HEK293 (cell line): ENCODE measurements around the gene EGFR.

Experiments used
- BCL11B ChIP-seq: fragments of 450-650 bp; formaldehyde crosslinking; IDR thresholded peaks from 2 replicates; pipeline ENCODE4 v1.5.1; 2016; ENCODE audit warnings: low read depth, missing biosample characterization, missing genetic modification characterization
- EGR2 ChIP-seq: fragments of 450-650 bp; formaldehyde crosslinking; IDR thresholded peaks from 2 replicates; pipeline ENCODE4 v1.5.1; 2016; ENCODE audit warnings: low read depth, missing biosample characterization, missing genetic modification characterization
- GFI1B ChIP-seq: fragments of 450-650 bp; formaldehyde crosslinking; IDR thresholded peaks from 2 replicates; pipeline ENCODE4 v1.5.1; 2016; ENCODE audit warnings: missing biosample characterization, missing genetic modification characterization
- KLF8 ChIP-seq: fragments of 450-650 bp; formaldehyde crosslinking; IDR thresholded peaks from 2 replicates; pipeline ENCODE4 v1.5.1; 2016; ENCODE audit warnings: missing biosample characterization, missing genetic modification characterization
- MEIS1 ChIP-seq: sonication (generic); formaldehyde crosslinking; IDR thresholded peaks from 2 replicates; pipeline ENCODE4 v1.8.1; 2022; ENCODE audit warnings: missing genetic modification reagents, mild to moderate bottlenecking, borderline replicate concordance
- RBAK ChIP-seq: fragments of 450-650 bp; formaldehyde crosslinking; IDR thresholded peaks from 2 replicates; pipeline ENCODE4 v1.5.1; 2016; ENCODE audit warnings: missing biosample characterization, missing genetic modification characterization
- SP2 ChIP-seq: fragments of 450-650 bp; formaldehyde crosslinking; IDR thresholded peaks from 2 replicates; pipeline ENCODE4 v1.5.1; 2016; ENCODE audit warnings: missing biosample characterization, missing genetic modification characterization
- SP3 ChIP-seq: fragments of 450-650 bp; formaldehyde crosslinking; IDR thresholded peaks from 2 replicates; pipeline ENCODE4 v1.5.1; 2016; ENCODE audit warnings: missing biosample characterization, missing genetic modification characterization
- ZBTB17 ChIP-seq: fragments of 450-650 bp; formaldehyde crosslinking; IDR thresholded peaks from 2 replicates; pipeline ENCODE4 v1.5.1; 2016; ENCODE audit warnings: missing biosample characterization, missing genetic modification characterization
- ZBTB8A ChIP-seq: fragments of 450-650 bp; formaldehyde crosslinking; IDR thresholded peaks from 2 replicates; pipeline ENCODE4 v1.5.1; 2016; ENCODE audit warnings: missing biosample characterization, missing genetic modification characterization
- ZNF138 ChIP-seq: fragments of 450-650 bp; formaldehyde crosslinking; IDR thresholded peaks from 2 replicates; pipeline ENCODE4 v1.5.1; 2016; ENCODE audit warnings: missing biosample characterization, missing genetic modification characterization, borderline replicate concordance
- ZNF174 ChIP-seq: fragments of 450-650 bp; formaldehyde crosslinking; IDR thresholded peaks from 2 replicates; pipeline ENCODE4 v1.5.0; 2017; ENCODE audit warnings: missing biosample characterization, mild to moderate bottlenecking, missing genetic modification characterization
- ZNF292 ChIP-seq: fragments of 450-650 bp; formaldehyde crosslinking; IDR thresholded peaks from 2 replicates; pipeline ENCODE4 v1.5.1; 2016; ENCODE audit warnings: low read depth, missing biosample characterization, missing genetic modification characterization, borderline replicate concordance
- ZNF335 ChIP-seq: fragments of 450-650 bp; formaldehyde crosslinking; conservative IDR thresholded peaks from 2 replicates; pipeline ENCODE4 v1.5.1; 2016; ENCODE audit warnings: missing biosample characterization, missing genetic modification characterization
- ZNF350 ChIP-seq: fragments of 450-650 bp; formaldehyde crosslinking; IDR thresholded peaks from 2 replicates; pipeline ENCODE4 v1.5.0; 2017; ENCODE audit warnings: missing biosample characterization, mild to moderate bottlenecking, missing genetic modification characterization
- ZNF366 ChIP-seq: fragments of 450-650 bp; formaldehyde crosslinking; conservative IDR thresholded peaks from 2 replicates; pipeline ENCODE4 v1.5.1; 2016; ENCODE audit warnings: missing biosample characterization, missing genetic modification characterization
- ZNF529 ChIP-seq: fragments of 450-650 bp; formaldehyde crosslinking; IDR thresholded peaks from 2 replicates; pipeline ENCODE4 v1.5.1; 2017; ENCODE audit warnings: missing genetic modification characterization, missing biosample characterization; ENCODE audit not compliant: insufficient replicate concordance
- ZNF596 ChIP-seq: fragments of 450-650 bp; IDR thresholded peaks from 2 replicates; pipeline ENCODE4 v1.5.0; 2018; ENCODE audit warnings: missing biosample characterization, mild to moderate bottlenecking, missing genetic modification characterization, moderate library complexity
- ZNF623 ChIP-seq: fragments of 450-650 bp; formaldehyde crosslinking; IDR thresholded peaks from 2 replicates; pipeline ENCODE4 v1.5.1; 2016; ENCODE audit warnings: missing biosample characterization, missing genetic modification characterization
- ZNF626 ChIP-seq: fragments of 450-650 bp; sonication (Bioruptor Pico); formaldehyde crosslinking; IDR thresholded peaks from 2 replicates; pipeline ENCODE4 v1.5.1; 2018; ENCODE audit warnings: missing biosample characterization, missing genetic modification characterization, inconsistent platforms
- ZNF777 ChIP-seq: fragments of 450-650 bp; formaldehyde crosslinking; IDR thresholded peaks from 2 replicates; pipeline ENCODE4 v1.5.1; 2017; ENCODE audit warnings: missing biosample characterization, missing genetic modification characterization, borderline replicate concordance
- ZNF785 ChIP-seq: fragments of 450-650 bp; formaldehyde crosslinking; IDR thresholded peaks from 2 replicates; pipeline ENCODE4 v1.5.1; 2016; ENCODE audit warnings: missing biosample characterization, missing genetic modification characterization
- ZNF837 ChIP-seq: fragments of 450-650 bp; formaldehyde crosslinking; IDR thresholded peaks from 2 replicates; pipeline ENCODE4 v1.5.1; 2016; ENCODE audit warnings: missing biosample characterization, missing genetic modification characterization
- ZSCAN23 ChIP-seq: fragments of 450-650 bp; formaldehyde crosslinking; IDR thresholded peaks from 2 replicates; pipeline ENCODE4 v1.5.1; 2016; ENCODE audit warnings: missing biosample characterization, missing genetic modification characterization
- TF ChIP-seq, protein P1 (sequence below): fragments of 450-650 bp; formaldehyde crosslinking; IDR thresholded peaks from 2 replicates; pipeline ENCODE4 v1.5.1; 2017; ENCODE audit warnings: missing biosample characterization, missing genetic modification characterization
- TF ChIP-seq, protein P2 (sequence below): fragments of 450-650 bp; formaldehyde crosslinking; IDR thresholded peaks from 2 replicates; pipeline ENCODE4 v1.5.1; 2016; ENCODE audit warnings: missing biosample characterization, missing genetic modification characterization
- TF ChIP-seq, protein P3 (sequence below): fragments of 450-650 bp; formaldehyde crosslinking; IDR thresholded peaks from 2 replicates; pipeline ENCODE4 v1.5.1; 2016; ENCODE audit warnings: missing biosample characterization, missing genetic modification characterization
- TF ChIP-seq, protein P4 (sequence below): fragments of 450-650 bp; formaldehyde crosslinking; IDR thresholded peaks from 2 replicates; pipeline ENCODE4 v1.5.1; 2016; ENCODE audit warnings: missing biosample characterization, missing genetic modification characterization
- TF ChIP-seq, protein P5 (sequence below): fragments of 450-650 bp; formaldehyde crosslinking; IDR thresholded peaks from 2 replicates; pipeline ENCODE4; 2016; ENCODE audit warnings: missing biosample characterization, missing genetic modification characterization
- TF ChIP-seq, protein P6 (sequence below): fragments of 450-650 bp; IDR thresholded peaks from 2 replicates; pipeline ENCODE4 v1.5.1; 2018; ENCODE audit warnings: missing biosample characterization, missing genetic modification characterization

EGFR gene

DNA sequence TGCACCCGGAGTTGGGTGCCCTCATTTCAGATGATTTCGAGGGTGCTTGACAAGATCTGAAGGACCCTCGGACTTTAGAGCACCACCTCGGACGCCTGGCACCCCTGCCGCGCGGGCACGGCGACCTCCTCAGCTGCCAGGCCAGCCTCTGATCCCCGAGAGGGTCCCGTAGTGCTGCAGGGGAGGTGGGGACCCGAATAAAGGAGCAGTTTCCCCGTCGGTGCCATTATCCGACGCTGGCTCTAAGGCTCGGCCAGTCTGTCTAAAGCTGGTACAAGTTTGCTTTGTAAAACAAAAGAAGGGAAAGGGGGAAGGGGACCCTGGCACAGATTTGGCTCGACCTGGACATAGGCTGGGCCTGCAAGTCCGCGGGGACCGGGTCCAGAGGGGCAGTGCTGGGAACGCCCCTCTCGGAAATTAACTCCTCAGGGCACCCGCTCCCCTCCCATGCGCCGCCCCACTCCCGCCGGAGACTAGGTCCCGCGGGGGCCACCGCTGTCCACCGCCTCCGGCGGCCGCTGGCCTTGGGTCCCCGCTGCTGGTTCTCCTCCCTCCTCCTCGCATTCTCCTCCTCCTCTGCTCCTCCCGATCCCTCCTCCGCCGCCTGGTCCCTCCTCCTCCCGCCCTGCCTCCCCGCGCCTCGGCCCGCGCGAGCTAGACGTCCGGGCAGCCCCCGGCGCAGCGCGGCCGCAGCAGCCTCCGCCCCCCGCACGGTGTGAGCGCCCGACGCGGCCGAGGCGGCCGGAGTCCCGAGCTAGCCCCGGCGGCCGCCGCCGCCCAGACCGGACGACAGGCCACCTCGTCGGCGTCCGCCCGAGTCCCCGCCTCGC, at the start of gene EGFR (continued):
- no peak for TF ChIP-seq ZNF292 (tag by site-specific recombination)
- TF ChIP-seq, protein P1, sequence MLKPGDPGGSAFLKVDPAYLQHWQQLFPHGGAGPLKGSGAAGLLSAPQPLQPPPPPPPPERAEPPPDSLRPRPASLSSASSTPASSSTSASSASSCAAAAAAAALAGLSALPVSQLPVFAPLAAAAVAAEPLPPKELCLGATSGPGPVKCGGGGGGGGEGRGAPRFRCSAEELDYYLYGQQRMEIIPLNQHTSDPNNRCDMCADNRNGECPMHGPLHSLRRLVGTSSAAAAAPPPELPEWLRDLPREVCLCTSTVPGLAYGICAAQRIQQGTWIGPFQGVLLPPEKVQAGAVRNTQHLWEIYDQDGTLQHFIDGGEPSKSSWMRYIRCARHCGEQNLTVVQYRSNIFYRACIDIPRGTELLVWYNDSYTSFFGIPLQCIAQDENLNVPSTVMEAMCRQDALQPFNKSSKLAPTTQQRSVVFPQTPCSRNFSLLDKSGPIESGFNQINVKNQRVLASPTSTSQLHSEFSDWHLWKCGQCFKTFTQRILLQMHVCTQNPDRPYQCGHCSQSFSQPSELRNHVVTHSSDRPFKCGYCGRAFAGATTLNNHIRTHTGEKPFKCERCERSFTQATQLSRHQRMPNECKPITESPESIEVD (tag by site-specific recombination) = no peak
- TF ChIP-seq ZNF335 = peak; percentile 17; the same call in 1 of the 2 replicates
- TF ChIP-seq ZNF626 (tag by site-specific recombination) = no peak
- 0 out of 2 replicates have a peak, but pooled peaks have one; percentile 53 for TF ChIP-seq KLF8 (tag by site-specific recombination)
- no peak for TF ChIP-seq MEIS1 (CRISPR knock-in tag)
- TF ChIP-seq ZNF596 (tag by site-specific recombination) = no peak
- TF ChIP-seq, protein P2, sequence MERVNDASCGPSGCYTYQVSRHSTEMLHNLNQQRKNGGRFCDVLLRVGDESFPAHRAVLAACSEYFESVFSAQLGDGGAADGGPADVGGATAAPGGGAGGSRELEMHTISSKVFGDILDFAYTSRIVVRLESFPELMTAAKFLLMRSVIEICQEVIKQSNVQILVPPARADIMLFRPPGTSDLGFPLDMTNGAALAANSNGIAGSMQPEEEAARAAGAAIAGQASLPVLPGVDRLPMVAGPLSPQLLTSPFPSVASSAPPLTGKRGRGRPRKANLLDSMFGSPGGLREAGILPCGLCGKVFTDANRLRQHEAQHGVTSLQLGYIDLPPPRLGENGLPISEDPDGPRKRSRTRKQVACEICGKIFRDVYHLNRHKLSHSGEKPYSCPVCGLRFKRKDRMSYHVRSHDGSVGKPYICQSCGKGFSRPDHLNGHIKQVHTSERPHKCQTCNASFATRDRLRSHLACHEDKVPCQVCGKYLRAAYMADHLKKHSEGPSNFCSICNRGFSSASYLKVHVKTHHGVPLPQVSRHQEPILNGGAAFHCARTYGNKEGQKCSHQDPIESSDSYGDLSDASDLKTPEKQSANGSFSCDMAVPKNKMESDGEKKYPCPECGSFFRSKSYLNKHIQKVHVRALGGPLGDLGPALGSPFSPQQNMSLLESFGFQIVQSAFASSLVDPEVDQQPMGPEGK (tag by site-specific recombination) = peak; percentile 75
- TF ChIP-seq, protein P3, sequence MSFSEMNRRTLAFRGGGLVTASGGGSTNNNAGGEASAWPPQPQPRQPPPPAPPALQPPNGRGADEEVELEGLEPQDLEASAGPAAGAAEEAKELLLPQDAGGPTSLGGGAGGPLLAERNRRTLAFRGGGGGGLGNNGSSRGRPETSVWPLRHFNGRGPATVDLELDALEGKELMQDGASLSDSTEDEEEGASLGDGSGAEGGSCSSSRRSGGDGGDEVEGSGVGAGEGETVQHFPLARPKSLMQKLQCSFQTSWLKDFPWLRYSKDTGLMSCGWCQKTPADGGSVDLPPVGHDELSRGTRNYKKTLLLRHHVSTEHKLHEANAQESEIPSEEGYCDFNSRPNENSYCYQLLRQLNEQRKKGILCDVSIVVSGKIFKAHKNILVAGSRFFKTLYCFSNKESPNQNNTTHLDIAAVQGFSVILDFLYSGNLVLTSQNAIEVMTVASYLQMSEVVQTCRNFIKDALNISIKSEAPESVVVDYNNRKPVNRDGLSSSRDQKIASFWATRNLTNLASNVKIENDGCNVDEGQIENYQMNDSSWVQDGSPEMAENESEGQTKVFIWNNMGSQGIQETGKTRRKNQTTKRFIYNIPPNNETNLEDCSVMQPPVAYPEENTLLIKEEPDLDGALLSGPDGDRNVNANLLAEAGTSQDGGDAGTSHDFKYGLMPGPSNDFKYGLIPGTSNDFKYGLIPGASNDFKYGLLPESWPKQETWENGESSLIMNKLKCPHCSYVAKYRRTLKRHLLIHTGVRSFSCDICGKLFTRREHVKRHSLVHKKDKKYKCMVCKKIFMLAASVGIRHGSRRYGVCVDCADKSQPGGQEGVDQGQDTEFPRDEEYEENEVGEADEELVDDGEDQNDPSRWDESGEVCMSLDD (tag by site-specific recombination) = no peak
- no peak for TF ChIP-seq ZNF777
- TF ChIP-seq ZNF785 (tag by site-specific recombination) = no peak
- TF ChIP-seq BCL11B = no peak
- TF ChIP-seq, protein P4, sequence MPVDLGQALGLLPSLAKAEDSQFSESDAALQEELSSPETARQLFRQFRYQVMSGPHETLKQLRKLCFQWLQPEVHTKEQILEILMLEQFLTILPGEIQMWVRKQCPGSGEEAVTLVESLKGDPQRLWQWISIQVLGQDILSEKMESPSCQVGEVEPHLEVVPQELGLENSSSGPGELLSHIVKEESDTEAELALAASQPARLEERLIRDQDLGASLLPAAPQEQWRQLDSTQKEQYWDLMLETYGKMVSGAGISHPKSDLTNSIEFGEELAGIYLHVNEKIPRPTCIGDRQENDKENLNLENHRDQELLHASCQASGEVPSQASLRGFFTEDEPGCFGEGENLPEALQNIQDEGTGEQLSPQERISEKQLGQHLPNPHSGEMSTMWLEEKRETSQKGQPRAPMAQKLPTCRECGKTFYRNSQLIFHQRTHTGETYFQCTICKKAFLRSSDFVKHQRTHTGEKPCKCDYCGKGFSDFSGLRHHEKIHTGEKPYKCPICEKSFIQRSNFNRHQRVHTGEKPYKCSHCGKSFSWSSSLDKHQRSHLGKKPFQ = no peak
- TF ChIP-seq SP3 (tag by site-specific recombination) = peak; percentile 77
- no peak for TF ChIP-seq ZBTB17 (tag by site-specific recombination)
- TF ChIP-seq SP2 (tag by site-specific recombination) = peak; percentile 76
- TF ChIP-seq RBAK = no peak
- TF ChIP-seq ZNF350 (tag by site-specific recombination) = no peak
- TF ChIP-seq ZNF623 (tag by site-specific recombination) = no peak
- TF ChIP-seq ZNF138 (tag by site-specific recombination) = no peak
- TF ChIP-seq, protein P5, sequence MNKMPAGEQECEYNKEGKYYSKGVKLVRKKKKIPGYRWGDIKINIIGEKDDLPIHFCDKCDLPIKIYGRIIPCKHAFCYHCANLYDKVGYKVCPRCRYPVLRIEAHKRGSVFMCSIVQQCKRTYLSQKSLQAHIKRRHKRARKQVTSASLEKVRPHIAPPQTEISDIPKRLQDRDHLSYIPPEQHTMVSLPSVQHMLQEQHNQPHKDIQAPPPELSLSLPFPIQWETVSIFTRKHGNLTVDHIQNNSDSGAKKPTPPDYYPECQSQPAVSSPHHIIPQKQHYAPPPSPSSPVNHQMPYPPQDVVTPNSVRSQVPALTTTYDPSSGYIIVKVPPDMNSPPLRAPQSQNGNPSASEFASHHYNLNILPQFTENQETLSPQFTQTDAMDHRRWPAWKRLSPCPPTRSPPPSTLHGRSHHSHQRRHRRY (tag by site-specific recombination) = no peak
- no peak for TF ChIP-seq ZBTB8A
- TF ChIP-seq ZSCAN23 (tag by site-specific recombination) = no peak
- TF ChIP-seq ZNF366 (tag by site-specific recombination) = no peak
- TF ChIP-seq ZNF837 (tag by site-specific recombination) = no peak
- TF ChIP-seq ZNF174 (tag by site-specific recombination) = no peak
- peak; percentile 47; the same call in 1 of the 2 replicates for TF ChIP-seq EGR2 (tag by site-specific recombination)
- TF ChIP-seq ZNF529 = no peak
- TF ChIP-seq GFI1B = no peak
- TF ChIP-seq, protein P6, sequence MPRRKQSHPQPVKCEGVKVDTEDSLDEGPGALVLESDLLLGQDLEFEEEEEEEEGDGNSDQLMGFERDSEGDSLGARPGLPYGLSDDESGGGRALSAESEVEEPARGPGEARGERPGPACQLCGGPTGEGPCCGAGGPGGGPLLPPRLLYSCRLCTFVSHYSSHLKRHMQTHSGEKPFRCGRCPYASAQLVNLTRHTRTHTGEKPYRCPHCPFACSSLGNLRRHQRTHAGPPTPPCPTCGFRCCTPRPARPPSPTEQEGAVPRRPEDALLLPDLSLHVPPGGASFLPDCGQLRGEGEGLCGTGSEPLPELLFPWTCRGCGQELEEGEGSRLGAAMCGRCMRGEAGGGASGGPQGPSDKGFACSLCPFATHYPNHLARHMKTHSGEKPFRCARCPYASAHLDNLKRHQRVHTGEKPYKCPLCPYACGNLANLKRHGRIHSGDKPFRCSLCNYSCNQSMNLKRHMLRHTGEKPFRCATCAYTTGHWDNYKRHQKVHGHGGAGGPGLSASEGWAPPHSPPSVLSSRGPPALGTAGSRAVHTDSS (tag by site-specific recombination) = no peak
